ENCODE results near the gene NSMCE1.
"Not testable (repeated sequence)": the region's sequence is repeated elsewhere in the genome, so short reads cannot be mapped to it uniquely, and the experiment has no call there.

The NSMCE1 gene

GRCh38 chr16:27293343-27293742 is 24.8 kb upstream of the NSMCE1 start:
- DNase-seq: no peak
- H3K36me3 ChIP-seq: no peaks in the 10 kb centered on the region
- intact Hi-C loops (cut with DNase I; ENCODE audit: low total_unique reads): no loop called here
- H3K4me3 ChIP-seq: no peak overlapping the region
- no peak overlapping the region for H3K27ac ChIP-seq
- H3K27me3 ChIP-seq: no peaks in the 10 kb centered on the region
- no peak for TF ChIP-seq CTCF (IDR thresholded peaks at IDR 0.05)
- H3K4me1 ChIP-seq: no peaks in the 10 kb centered on the region
- H3K9me3 ChIP-seq: no peaks in the 10 kb centered on the region

GRCh38 chr16:27291722-27292240 is 23.2 kb upstream of the NSMCE1 start:
- Histone ChIP-seq H3K27me3 (no peaks in the 10 kb centered on the region), H3K36me3 (no peaks in the 10 kb centered on the region), H3K9me3 (no peaks in the 10 kb centered on the region), H3K27ac (no peak overlapping the region), H3K4me1 (peaks cover 0 to 4% (median under 1%) of the 10 kb centered on the region in 4 donors), H3K4me3 (no peak overlapping the region)
- intact Hi-C loops (cut with DNase I; ENCODE audit: low total_unique reads): no loop called here
- no peak for TF ChIP-seq CTCF (IDR thresholded peaks at IDR 0.05)
- no peak for DNase-seq

- intact Hi-C loops (cut with DNase I; ENCODE audit: low total_unique reads): no loop called here
- no peaks in the 10 kb centered on the region for H3K9me3 ChIP-seq
- H3K27me3 ChIP-seq: no peaks in the 10 kb centered on the region
- peak; percentile 46 to 53 for DNase-seq
- H3K27ac ChIP-seq: no peak overlapping the region
- peaks cover 0 to 11% (median 8%) of the 10 kb centered on the region in 4 donors for H3K4me1 ChIP-seq
- no peak for TF ChIP-seq CTCF (IDR thresholded peaks at IDR 0.05)
- H3K4me3 ChIP-seq: no peak overlapping the region
- no peaks in the 10 kb centered on the region for H3K36me3 ChIP-seq
Observed at GRCh38 chr16:27291106-27291505, 22.5 kb upstream of the NSMCE1 start.

GRCh38 chr16:27290562-27290961 is 22.0 kb upstream of the NSMCE1 start:
- H3K27ac ChIP-seq: no peak overlapping the region
- DNase-seq: no peak
- no peak for TF ChIP-seq CTCF (IDR thresholded peaks at IDR 0.05)
- H3K27me3 ChIP-seq: no peaks in the 10 kb centered on the region
- H3K4me3 ChIP-seq: no peak overlapping the region
- no peaks in the 10 kb centered on the region for H3K9me3 ChIP-seq
- H3K4me1 ChIP-seq: peaks cover 0 to 16% (median 9%) of the 10 kb centered on the region in 4 donors
- intact Hi-C loops (cut with DNase I; ENCODE audit: low total_unique reads): no loop called here
- no peaks in the 10 kb centered on the region for H3K36me3 ChIP-seq

GRCh38 chr16:27289669-27290068 is 21.1 kb upstream of the NSMCE1 start:
- no peaks in the 10 kb centered on the region for H3K9me3 ChIP-seq
- intact Hi-C loops (cut with DNase I; ENCODE audit: low total_unique reads): no loop called here
- H3K4me3 ChIP-seq: no peak overlapping the region
- H3K27ac ChIP-seq: no peak overlapping the region
- H3K27me3 ChIP-seq: no peaks in the 10 kb centered on the region
- no peak for TF ChIP-seq CTCF (IDR thresholded peaks at IDR 0.05)
- DNase-seq: no peak
- H3K4me1 ChIP-seq: peaks cover 0 to 17% (median 9%) of the 10 kb centered on the region in 4 donors
- no peaks in the 10 kb centered on the region for H3K36me3 ChIP-seq

GRCh38 chr16:27288313-27288712 is 19.7 kb upstream of the NSMCE1 start:
- DNase-seq; H3K27ac ChIP-seq; intact Hi-C loops (cut with DNase I; ENCODE audit: low total_unique reads); H3K9me3 ChIP-seq; H3K27me3 ChIP-seq; H3K4me3 ChIP-seq; H3K36me3 ChIP-seq: not testable (repeated sequence)
- H3K4me1 ChIP-seq: peaks cover 0 to 17% (median 9%) of the 10 kb centered on the region in 4 donors

All from tibial artery (tissue), 4 donors.